H1 (cell line): Measurements from ENCODE around the gene VIPR2. TPM values are rescaled to one million over a fixed set of nuclear protein-coding genes. Genes with fewer than 3 reads are reported as not detected.

ENCODE experiments used
- HDAC2 ChIP-seq, 2 experiments: fragments of 300-600 bp in 1 of 2; sonication (generic) in 1 of 2; IDR thresholded peaks; 2 replicates each; pipeline ENCODE4 v1.6.1; 2011 to 2012; ENCODE audit warnings: low read depth in 2 of 2, low read length in 2 of 2, mild to moderate bottlenecking in 2 of 2, moderate library complexity in 2 of 2, borderline replicate concordance in 1 of 2, inconsistent platforms in 1 of 2
- HDAC6 ChIP-seq: IDR thresholded peaks from one replicate; pipeline ENCODE4 v1.7.1; 2012; ENCODE audit warnings: low read depth, mild to moderate bottlenecking, inconsistent platforms, low read length, moderate library complexity
- TAF1 ChIP-seq: IDR thresholded peaks from 2 replicates; pipeline ENCODE4 v1.6.1; 2011; ENCODE audit warnings: mild to moderate bottlenecking, low read depth, low read length
- TEAD4 ChIP-seq: IDR thresholded peaks from 2 replicates; pipeline ENCODE4 v1.6.1; 2012; ENCODE audit warnings: low read depth, low read length, inconsistent platforms, mixed read lengths
- polyA plus RNA-seq, 7 experiments: library from polyadenylated mRNA; depleted of rRNA in 3 of 7; stranded (reverse) in 5 of 7; unstranded in 2 of 7; fragments of >200 nt in 5 of 7; fragments of 200-250 nt in 2 of 7; gene quantifications; 1 replicate in 5 of 7; 2 replicates in 1 of 7; 4 replicates in 1 of 7; pipeline versions ENCODE4 v1.2.1 to v1.2.3, GENCODE V29; 2011 to 2013; ENCODE audit warnings: missing spikeins in 2 of 7, mixed read lengths in 2 of 7
- total RNA-seq: library from RNA; stranded (reverse); fragmentation: NEBNext Ultra II Directional; extraction: Animal tissue kit (Norgen Biotek cat#: 25700); gene quantifications from 2 replicates; pipeline ENCODE4 v1.2.1, GENCODE V29; 2021
- TF ChIP-seq, protein P1 (sequence below): IDR thresholded peaks from 2 replicates; pipeline ENCODE4 v1.6.1; 2012; ENCODE audit warnings: inconsistent platforms

VIPR2 gene
- total and polyA plus RNA-seq, 2 of the 8 experiments (the other 6 are each of a cell fraction or from before 2014, with no cell fraction given): 2.4 to 6.3 TPM

- TF ChIP-seq HDAC2 (IDR thresholded peaks at IDR 0.05; ENCODE audit: borderline replicate concordance in 1 of 2, low read depth in 2 of 2, low read length in 2 of 2) (no peak), TEAD4 (no peak), HDAC6 (no peak), TAF1 (no peak)
- TF ChIP-seq, protein P1, sequence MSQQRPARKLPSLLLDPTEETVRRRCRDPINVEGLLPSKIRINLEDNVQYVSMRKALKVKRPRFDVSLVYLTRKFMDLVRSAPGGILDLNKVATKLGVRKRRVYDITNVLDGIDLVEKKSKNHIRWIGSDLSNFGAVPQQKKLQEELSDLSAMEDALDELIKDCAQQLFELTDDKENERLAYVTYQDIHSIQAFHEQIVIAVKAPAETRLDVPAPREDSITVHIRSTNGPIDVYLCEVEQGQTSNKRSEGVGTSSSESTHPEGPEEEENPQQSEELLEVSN: no peak
- TF ChIP-seq, all 59 proteins: peak for 0
Observed at GRCh38 chr7:158987691-158988090, 157.0 kb downstream of the VIPR2 start (continued).
